Measurements from ENCODE around the gene NDOR1. TPM values are rescaled to one million over a fixed set of nuclear protein-coding genes. Genes with fewer than 3 reads are reported as not detected.

Gene NDOR1
- polyA plus RNA-seq, 2 of the 4 experiments (the other 2 are of a cell fraction): 5.6 to 19.5 TPM

GRCh38 chr9:137159105-137160053 lies 46.1 kb upstream of the NDOR1 start:
- Histone ChIP-seq H3K27ac (no peak overlapping the region), H3K4me3 (no peak overlapping the region), H3K9me3 (no peaks in the 10 kb centered on the region), H3K4me2 (no peak overlapping the region), H3K4me1 (peaks cover 25% of the 10 kb centered on the region)
- POLR2A ChIA-PET: no interaction called here
- no peak for FAIRE-seq
- CTCF ChIA-PET: interaction anchor here (0.6 to 1.2 kb wide), 3 partner anchors 15 to 211 kb away, joined by 3 read pairs; no protein-coding TSS in a partner anchor
- 34% methylated on average over 14 of the region's 14 CpGs for WGBS (ENCODE audit: missing lambda C conversion rate)
- no peak for DNase-seq (ENCODE audit: low read depth in 1 of 2, low spot score in 1 of 2)
- no peak for TF ChIP-seq JUN (IDR thresholded peaks at IDR 0.05)
- no peak for TF ChIP-seq RFX5 (IDR thresholded peaks at IDR 0.05)
- TF ChIP-seq PBX3 (IDR thresholded peaks at IDR 0.05): no peak
- no peak for TF ChIP-seq SMC3 (IDR thresholded peaks at IDR 0.05)
- no peak for TF ChIP-seq KDM1A (IDR thresholded peaks at IDR 0.05; ENCODE audit: low read depth)
- TF ChIP-seq ATOH8 (CRISPR knock-in tag; IDR thresholded peaks at IDR 0.05; ENCODE audit: low read depth): no peak
- no peak for TF ChIP-seq NFE2L2 (conservative IDR thresholded peaks at IDR 0.05; ENCODE audit: low read length)
- TF ChIP-seq RAD21 (conservative IDR thresholded peaks at IDR 0.05 in 1 of 2, IDR thresholded peaks at IDR 0.05 in 1 of 2): no peak
- no peak for TF ChIP-seq FOXS1 (CRISPR knock-in tag; IDR thresholded peaks at IDR 0.05)
- no peak for TF ChIP-seq TP53 (CRISPR knock-in tag; IDR thresholded peaks at IDR 0.05)
- TF ChIP-seq HES2 (IDR thresholded peaks at IDR 0.05): no peak
- TF ChIP-seq HMGXB4 (CRISPR knock-in tag; IDR thresholded peaks at IDR 0.05; ENCODE audit: borderline replicate concordance): no peak
- no peak for TF ChIP-seq SREBF2 (IDR thresholded peaks at IDR 0.05)
- TF ChIP-seq BCL3 (IDR thresholded peaks at IDR 0.05): no peak
- no peak for TF ChIP-seq HOXB13 (CRISPR knock-in tag; IDR thresholded peaks at IDR 0.05; ENCODE audit: low read depth)
- no peak for TF ChIP-seq NPAS2 (CRISPR knock-in tag; IDR thresholded peaks at IDR 0.05; ENCODE audit: borderline replicate concordance)
- no peak for TF ChIP-seq CHD4 (IDR thresholded peaks at IDR 0.05; ENCODE audit: borderline replicate concordance)
- TF ChIP-seq PHF8 (IDR thresholded peaks at IDR 0.05; ENCODE audit: borderline replicate concordance, low read depth): no peak
- TF ChIP-seq MAFK (IDR thresholded peaks at IDR 0.05; ENCODE audit: partially characterized antibody): no peak
- TF ChIP-seq MAZ (IDR thresholded peaks at IDR 0.05; ENCODE audit: borderline replicate concordance, low read depth, low read length): no peak
- no peak; a peak in 1 of 6 replicates for ATAC-seq
